GM23338 (cell line): ENCODE results near the gene IL1RAPL2. TPM values are rescaled to one million over a fixed set of nuclear protein-coding genes. Genes with fewer than 3 reads are reported as not detected.
"Not testable (repeated sequence)": the region's sequence is repeated elsewhere in the genome, so short reads cannot be mapped to it uniquely, and the experiment has no call there.

ENCODE experiments used
- ATAC-seq: fragments of 200-7000 bp; cut with Tn5 transposase; 3 replicates; pipeline ENCODE4 v1.9.1; 2020
- DNase-seq: peaks from one replicate; pipeline ENCODE4 v3.0.0-alpha.2; 2015; ENCODE audit warnings: low spot score
- H2AFZ ChIP-seq: fragments of 200-600 bp; sonication (generic); 2 replicates; pipeline ENCODE4 v1.8.0; 2016; ENCODE audit warnings: antibody characterized with exemption, mild to moderate bottlenecking, moderate library complexity
- H3F3A ChIP-seq: fragments of 200-600 bp; sonication (generic); replicated peaks from 2 replicates; pipeline ENCODE4 v1.8.0; 2017; ENCODE audit warnings: antibody characterized with exemption, mixed run types, low read depth
- H3K27ac ChIP-seq: fragments of 200-600 bp; sonication (generic); 2 replicates; pipeline ENCODE4 v1.6.1; 2016; ENCODE audit warnings: low read depth
- H3K27me3 ChIP-seq: fragments of 200-600 bp; sonication (generic); 2 replicates; pipeline ENCODE4 v1.8.0; 2016; ENCODE audit warnings: mild to moderate bottlenecking, mixed run types, moderate library complexity; ENCODE audit not compliant: insufficient read depth
- H3K36me3 ChIP-seq: fragments of 200-600 bp; sonication (generic); 2 replicates; pipeline ENCODE4 v1.8.0; 2016; ENCODE audit warnings: mild to moderate bottlenecking; ENCODE audit not compliant: insufficient read depth
- H3K4me1 ChIP-seq: fragments of 200-600 bp; sonication (generic); 2 replicates; pipeline ENCODE4 v1.8.0; 2016; ENCODE audit warnings: mild to moderate bottlenecking, moderate library complexity; ENCODE audit not compliant: insufficient read depth
- H3K4me2 ChIP-seq: fragments of 200-600 bp; sonication (generic); 2 replicates; pipeline ENCODE4 v1.7.1; 2017; ENCODE audit warnings: mixed run types
- H3K4me3 ChIP-seq: fragments of 200-600 bp; sonication (generic); 2 replicates; pipeline ENCODE4 v1.6.1; 2016; ENCODE audit warnings: mixed run types
- H3K79me2 ChIP-seq: fragments of 200-600 bp; sonication (generic); replicated peaks from 2 replicates; pipeline ENCODE4 v1.8.0; 2017; ENCODE audit warnings: mild to moderate bottlenecking; ENCODE audit not compliant: insufficient read depth
- H3K9me2 ChIP-seq: fragments of 200-600 bp; sonication (generic); 2 replicates; pipeline ENCODE4 v1.8.0; 2017; ENCODE audit not compliant: insufficient read depth
- H4K20me1 ChIP-seq: fragments of 200-600 bp; sonication (generic); replicated peaks from 2 replicates; pipeline ENCODE4 v1.8.0; 2017; ENCODE audit warnings: mild to moderate bottlenecking; ENCODE audit not compliant: insufficient read depth
- H3K27ac Mint-ChIP-seq: 2 replicates; pipeline ENCODE4 v1.8.0; 2020; ENCODE audit warnings: inconsistent platforms, mild to moderate bottlenecking, moderate library complexity, mixed read lengths
- H3K27me3 Mint-ChIP-seq: 3 replicates; pipeline ENCODE4 v1.8.0; 2022; ENCODE audit warnings: low read depth, mild to moderate bottlenecking, moderate library complexity, mixed read lengths, inconsistent platforms; ENCODE audit not compliant: insufficient read depth, poor library complexity
- H3K36me3 Mint-ChIP-seq: 3 replicates; pipeline ENCODE4 v1.8.0; 2021; ENCODE audit warnings: low read depth, mild to moderate bottlenecking, inconsistent platforms, moderate library complexity, mixed read lengths
- H3K4me1 Mint-ChIP-seq: 3 replicates; pipeline ENCODE4 v1.8.0; 2020; ENCODE audit warnings: mild to moderate bottlenecking, inconsistent platforms, mixed read lengths
- H3K4me3 Mint-ChIP-seq: 3 replicates; pipeline ENCODE4 v1.8.0; 2021; ENCODE audit warnings: moderate library complexity, mild to moderate bottlenecking, inconsistent platforms, mixed read lengths
- H3K9me3 Mint-ChIP-seq: 3 replicates; pipeline ENCODE4 v1.8.0; 2020; ENCODE audit warnings: moderate library complexity, mild to moderate bottlenecking, inconsistent platforms, mixed read lengths
- CREB1 ChIP-seq: fragments of 250-450 bp; sonication (Bioruptor Pico); IDR thresholded peaks from 2 replicates; pipeline ENCODE4 v1.5.0; 2020; ENCODE audit warnings: low read depth, mild to moderate bottlenecking, moderate library complexity
- EZH2 ChIP-seq: fragments of 200-600 bp; sonication (generic); IDR thresholded peaks from one replicate; pipeline ENCODE4 v1.8.0; 2017; ENCODE audit warnings: antibody characterized with exemption, mild to moderate bottlenecking, low read depth; ENCODE audit not compliant: unreplicated experiment
- NANOG ChIP-seq: IDR thresholded peaks from 2 replicates; pipeline ENCODE4 v1.6.1; 2016; ENCODE audit warnings: antibody characterized with exemption, borderline replicate concordance
- POLR2AphosphoS5 ChIP-seq: IDR thresholded peaks from 2 replicates; pipeline ENCODE4 v1.6.1; 2016; ENCODE audit warnings: antibody characterized with exemption, low read depth
- REST ChIP-seq: IDR thresholded peaks from one replicate; pipeline ENCODE4 v1.6.1; 2018; ENCODE audit warnings: antibody characterized with exemption; ENCODE audit not compliant: unreplicated experiment
- STAT1 ChIP-seq: IDR thresholded peaks from one replicate; pipeline ENCODE4 v1.6.1; 2016; ENCODE audit warnings: antibody characterized with exemption; ENCODE audit not compliant: unreplicated experiment
- ZNF114 ChIP-seq: fragments of 250-450 bp; sonication (Bioruptor Pico); IDR thresholded peaks from 2 replicates; pipeline ENCODE4 v1.5.0; 2020; ENCODE audit warnings: mild to moderate bottlenecking, moderate library complexity
- polyA plus RNA-seq: library from polyadenylated mRNA; unstranded; fragments of >200 nt; fragmentation: Nextera tagmentation; extraction: Ambion mirVana; gene quantifications from 2 replicates; pipeline ENCODE4 v1.2.1, GENCODE V29; 2016
- total RNA-seq: library from RNA; depleted of rRNA; stranded (reverse); fragments of >200 nt; shearing (Covaris generic); gene quantifications from 2 replicates; pipeline ENCODE4 v1.2.3, GENCODE V29; 2014
- TF ChIP-seq, protein P1 (sequence below): fragments of 250-450 bp; sonication (Bioruptor Pico); IDR thresholded peaks from 2 replicates; pipeline ENCODE4 v1.5.0; 2020; ENCODE audit warnings: mild to moderate bottlenecking, moderate library complexity

The IL1RAPL2 gene
- total and polyA plus RNA-seq, 2 experiments from 2014 or later, result 0.80 to 0.94 TPM

DNA sequence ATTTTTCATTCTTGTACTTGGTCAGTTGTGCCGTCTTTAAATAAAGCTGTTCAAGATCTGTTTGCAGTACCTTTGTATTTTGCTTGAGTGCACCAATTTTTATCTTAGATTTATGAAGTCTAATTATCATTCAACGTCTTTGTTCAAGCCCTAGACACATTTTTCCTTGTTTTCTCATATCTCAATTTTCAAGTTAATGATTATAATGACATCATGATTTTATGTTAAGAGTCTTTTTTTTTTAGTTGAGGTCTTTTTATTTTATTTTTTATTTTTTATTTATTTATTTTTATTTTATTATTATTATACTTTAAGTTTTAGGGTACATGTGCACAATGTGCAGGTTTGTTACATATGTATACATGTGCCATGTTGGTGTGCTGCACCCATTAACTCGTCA is 463.0 kb downstream of the IL1RAPL2 start:
- H3K4me2 ChIP-seq, H3K9me3 Mint-ChIP-seq, H3K79me2 ChIP-seq, H3K9me2 ChIP-seq, H4K20me1 ChIP-seq, H3K36me3 ChIP-seq, H3K27me3 Mint-ChIP-seq, H3K4me3 ChIP-seq, H3K4me3 Mint-ChIP-seq, H3F3A ChIP-seq, ATAC-seq, DNase-seq, H3K27ac Mint-ChIP-seq, H3K4me1 ChIP-seq, H3K4me1 Mint-ChIP-seq, H3K36me3 Mint-ChIP-seq, H2AFZ ChIP-seq, H3K27ac ChIP-seq, H3K27me3 ChIP-seq: not testable (repeated sequence)

GRCh38 chrX:105038672-105039328 is 472.8 kb downstream of the IL1RAPL2 start:
- H3F3A ChIP-seq, result no peaks in the 10 kb centered on the region
- Mint-ChIP-seq H3K36me3 (peaks cover 9% of the 10 kb centered on the region; the same call in 2 of the 3 replicates), H3K9me3 (peaks cover 18% of the 10 kb centered on the region), H3K27ac (no peak overlapping the region), H3K4me3 (no peak overlapping the region), H3K27me3 (no peaks in the 10 kb centered on the region), H3K4me1 (no peaks in the 10 kb centered on the region)
- TF ChIP-seq ZNF114 (CRISPR knock-in tag) (no peak), EZH2 (no peak), STAT1 (no peak), POLR2AphosphoS5 (no peak), NANOG (no peak), CREB1 (CRISPR knock-in tag) (no peak), REST (no peak)
- TF ChIP-seq, protein P1, sequence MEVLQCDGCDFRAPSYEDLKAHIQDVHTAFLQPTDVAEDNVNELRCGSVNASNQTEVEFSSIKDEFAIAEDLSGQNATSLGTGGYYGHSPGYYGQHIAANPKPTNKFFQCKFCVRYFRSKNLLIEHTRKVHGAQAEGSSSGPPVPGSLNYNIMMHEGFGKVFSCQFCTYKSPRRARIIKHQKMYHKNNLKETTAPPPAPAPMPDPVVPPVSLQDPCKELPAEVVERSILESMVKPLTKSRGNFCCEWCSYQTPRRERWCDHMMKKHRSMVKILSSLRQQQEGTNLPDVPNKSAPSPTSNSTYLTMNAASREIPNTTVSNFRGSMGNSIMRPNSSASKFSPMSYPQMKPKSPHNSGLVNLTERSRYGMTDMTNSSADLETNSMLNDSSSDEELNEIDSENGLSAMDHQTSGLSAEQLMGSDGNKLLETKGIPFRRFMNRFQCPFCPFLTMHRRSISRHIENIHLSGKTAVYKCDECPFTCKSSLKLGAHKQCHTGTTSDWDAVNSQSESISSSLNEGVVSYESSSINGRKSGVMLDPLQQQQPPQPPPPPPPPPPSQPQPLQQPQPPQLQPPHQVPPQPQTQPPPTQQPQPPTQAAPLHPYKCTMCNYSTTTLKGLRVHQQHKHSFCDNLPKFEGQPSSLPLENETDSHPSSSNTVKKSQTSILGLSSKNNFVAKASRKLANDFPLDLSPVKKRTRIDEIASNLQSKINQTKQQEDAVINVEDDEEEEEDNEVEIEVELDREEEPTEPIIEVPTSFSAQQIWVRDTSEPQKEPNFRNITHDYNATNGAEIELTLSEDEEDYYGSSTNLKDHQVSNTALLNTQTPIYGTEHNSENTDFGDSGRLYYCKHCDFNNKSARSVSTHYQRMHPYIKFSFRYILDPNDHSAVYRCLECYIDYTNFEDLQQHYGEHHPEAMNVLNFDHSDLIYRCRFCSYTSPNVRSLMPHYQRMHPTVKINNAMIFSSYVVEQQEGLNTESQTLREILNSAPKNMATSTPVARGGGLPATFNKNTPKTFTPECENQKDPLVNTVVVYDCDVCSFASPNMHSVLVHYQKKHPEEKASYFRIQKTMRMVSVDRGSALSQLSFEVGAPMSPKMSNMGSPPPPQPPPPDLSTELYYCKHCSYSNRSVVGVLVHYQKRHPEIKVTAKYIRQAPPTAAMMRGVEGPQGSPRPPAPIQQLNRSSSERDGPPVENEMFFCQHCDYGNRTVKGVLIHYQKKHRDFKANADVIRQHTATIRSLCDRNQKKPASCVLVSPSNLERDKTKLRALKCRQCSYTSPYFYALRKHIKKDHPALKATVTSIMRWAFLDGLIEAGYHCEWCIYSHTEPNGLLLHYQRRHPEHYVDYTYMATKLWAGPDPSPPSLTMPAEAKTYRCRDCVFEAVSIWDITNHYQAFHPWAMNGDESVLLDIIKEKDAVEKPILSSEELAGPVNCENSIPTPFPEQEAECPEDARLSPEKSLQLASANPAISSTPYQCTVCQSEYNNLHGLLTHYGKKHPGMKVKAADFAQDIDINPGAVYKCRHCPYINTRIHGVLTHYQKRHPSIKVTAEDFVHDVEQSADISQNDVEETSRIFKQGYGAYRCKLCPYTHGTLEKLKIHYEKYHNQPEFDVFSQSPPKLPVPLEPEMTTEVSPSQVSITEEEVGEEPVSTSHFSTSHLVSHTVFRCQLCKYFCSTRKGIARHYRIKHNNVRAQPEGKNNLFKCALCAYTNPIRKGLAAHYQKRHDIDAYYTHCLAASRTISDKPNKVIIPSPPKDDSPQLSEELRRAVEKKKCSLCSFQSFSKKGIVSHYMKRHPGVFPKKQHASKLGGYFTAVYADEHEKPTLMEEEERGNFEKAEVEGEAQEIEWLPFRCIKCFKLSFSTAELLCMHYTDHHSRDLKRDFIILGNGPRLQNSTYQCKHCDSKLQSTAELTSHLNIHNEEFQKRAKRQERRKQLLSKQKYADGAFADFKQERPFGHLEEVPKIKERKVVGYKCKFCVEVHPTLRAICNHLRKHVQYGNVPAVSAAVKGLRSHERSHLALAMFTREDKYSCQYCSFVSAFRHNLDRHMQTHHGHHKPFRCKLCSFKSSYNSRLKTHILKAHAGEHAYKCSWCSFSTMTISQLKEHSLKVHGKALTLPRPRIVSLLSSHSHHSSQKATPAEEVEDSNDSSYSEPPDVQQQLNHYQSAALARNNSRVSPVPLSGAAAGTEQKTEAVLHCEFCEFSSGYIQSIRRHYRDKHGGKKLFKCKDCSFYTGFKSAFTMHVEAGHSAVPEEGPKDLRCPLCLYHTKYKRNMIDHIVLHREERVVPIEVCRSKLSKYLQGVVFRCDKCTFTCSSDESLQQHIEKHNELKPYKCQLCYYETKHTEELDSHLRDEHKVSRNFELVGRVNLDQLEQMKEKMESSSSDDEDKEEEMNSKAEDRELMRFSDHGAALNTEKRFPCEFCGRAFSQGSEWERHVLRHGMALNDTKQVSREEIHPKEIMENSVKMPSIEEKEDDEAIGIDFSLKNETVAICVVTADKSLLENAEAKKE, result no peak
- no peak overlapping the region for H2AFZ ChIP-seq
- H3K4me3 ChIP-seq, result no peak overlapping the region
- H4K20me1 ChIP-seq, result no peaks in the 10 kb centered on the region
- no peaks in the 10 kb centered on the region for H3K79me2 ChIP-seq
- H3K27me3 ChIP-seq, result no peaks in the 10 kb centered on the region
- H3K36me3 ChIP-seq, result no peaks in the 10 kb centered on the region
- DNase-seq (no peak), ATAC-seq (no peak)
- H3K4me2 ChIP-seq, result no peak overlapping the region
- no peak overlapping the region for H3K27ac ChIP-seq
- no peaks in the 10 kb centered on the region for H3K9me2 ChIP-seq
- no peaks in the 10 kb centered on the region for H3K4me1 ChIP-seq
